ENCODE measurements around the gene LCE3E.
A peak's percentile ranks its signal among the peaks of the same experiment; 100 is the strongest.
"Not testable (repeated sequence)": the region's sequence is repeated elsewhere in the genome, so short reads cannot be mapped to it uniquely, and the experiment has no call there.

LCE3E gene

GRCh38 chr1:152566681-152567080 is at the start of gene LCE3E:
Gene LCE3E (minus strand): TSS chr1:152566780. CDS start chr1:152566208, 572 bp downstream.
- no peak for DNase-seq (ENCODE audit: low read depth, low spot score)

DNA sequence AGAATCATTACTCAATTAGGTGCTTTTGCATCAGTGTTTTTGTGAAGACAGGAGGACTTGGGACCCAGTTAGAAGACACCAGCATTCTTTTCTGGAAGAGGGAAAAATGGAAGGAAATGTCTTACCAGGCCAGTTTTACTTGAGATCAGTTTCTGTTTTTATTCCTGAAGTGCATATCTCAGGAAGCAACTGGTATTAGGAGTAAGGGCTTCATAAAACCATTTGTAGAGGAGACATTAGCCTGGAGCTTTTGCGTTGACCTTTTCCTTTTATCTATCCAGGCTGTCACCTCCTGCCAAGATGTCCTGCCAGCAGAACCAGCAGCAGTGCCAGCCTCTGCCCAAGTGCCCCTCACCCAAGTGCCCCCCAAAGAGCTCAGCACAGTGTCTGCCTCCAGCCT is 46.9 kb upstream of the LCE3E start, which contains the start of gene LCE3B:
Gene LCE3B, plus strand, starts transcription at position 301 of the 400 bp plus-strand sequence. Its CDS starts 0 bp downstream, at position 301.
- no peak for DNase-seq (ENCODE audit: low read depth, low spot score)

GRCh38 chr1:152599934-152600333 is 33.4 kb upstream of the LCE3E start, which contains the start of gene LCE3C:
Gene LCE3C (plus strand): TSS chr1:152600234. CDS start chr1:152600732, 498 bp downstream.
- DNase-seq (ENCODE audit: low read depth, low spot score): no peak

- DNase-seq (ENCODE audit: low read depth, low spot score): no peak
Observed at GRCh38 chr1:152596986-152597385, 30.4 kb upstream of the LCE3E start.

DNA sequence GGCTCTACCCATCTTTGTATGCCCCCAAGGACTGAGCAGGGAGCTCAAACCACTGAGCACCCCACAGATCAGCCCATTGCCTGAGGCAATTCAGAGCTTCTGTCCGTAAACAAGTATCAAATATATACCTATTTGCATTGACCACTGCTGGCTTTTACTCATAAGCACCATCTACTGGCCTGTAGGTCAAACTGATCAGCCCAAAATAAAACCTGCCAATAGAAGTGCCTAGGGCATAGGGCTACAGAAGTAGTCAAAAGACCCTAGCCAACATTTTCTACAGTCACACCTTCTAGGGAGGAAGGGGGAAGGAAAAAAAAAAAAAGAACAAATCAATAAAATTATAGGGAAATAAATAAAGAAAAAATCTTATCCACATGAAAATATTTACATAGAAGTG is 19.0 kb upstream of the LCE3E start:
- no peak for DNase-seq (ENCODE audit: low read depth, low spot score)

- no peak for DNase-seq (ENCODE audit: low read depth, low spot score)
Observed at GRCh38 chr1:152582647-152583046, 16.1 kb upstream of the LCE3E start.

GRCh38 chr1:152580433-152580832 is 13.9 kb upstream of the LCE3E start, which contains the start of gene LCE3D:
Gene LCE3D (minus strand): TSS chr1:152580516. CDS start chr1:152579936, 580 bp downstream.
- no peak for DNase-seq (ENCODE audit: low read depth, low spot score)

DNA sequence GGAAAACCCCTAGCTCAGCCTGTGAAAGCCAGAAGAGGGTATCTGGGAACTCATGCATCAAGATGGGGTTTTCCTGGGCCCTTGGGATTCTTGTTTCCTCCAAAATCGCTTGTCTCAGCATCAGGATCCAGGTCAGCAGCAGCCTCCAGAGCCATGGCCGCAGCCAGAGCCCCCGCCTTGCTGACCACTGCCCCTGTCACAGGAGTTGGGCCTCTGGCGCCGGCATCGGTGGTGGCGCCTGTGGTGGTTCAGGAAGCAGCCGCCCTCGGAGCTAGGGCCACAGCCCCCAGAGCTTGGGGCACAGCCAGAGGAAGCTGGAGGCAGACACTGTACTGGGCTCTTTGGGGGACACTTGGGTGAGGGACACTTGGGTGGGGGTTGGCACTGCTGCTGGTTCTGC is 12.9 kb upstream of the LCE3E start:
- not testable (repeated sequence) for DNase-seq (ENCODE audit: low read depth, low spot score)

DNA sequence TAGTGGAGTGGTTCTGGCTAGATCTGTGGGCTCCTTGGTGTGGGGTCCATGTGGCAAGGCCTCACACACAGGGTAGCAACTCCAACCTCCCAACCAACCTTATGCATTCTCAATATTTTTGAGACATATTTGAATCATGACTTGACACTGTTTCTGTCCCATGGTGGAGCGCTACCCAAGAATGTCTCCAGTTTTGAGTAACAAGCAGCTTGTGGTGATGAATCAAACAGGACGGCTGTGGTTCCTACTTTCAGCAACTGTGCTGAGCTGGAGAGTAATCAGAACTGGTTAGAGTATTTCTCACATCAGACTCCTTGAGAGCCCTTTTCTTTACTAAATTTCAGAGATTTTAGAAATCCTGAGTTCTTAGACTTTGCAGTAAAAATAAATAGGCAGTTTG is 10.6 kb upstream of the LCE3E start:
- DNase-seq (ENCODE audit: low read depth, low spot score): no peak

- DNase-seq (ENCODE audit: low read depth, low spot score): no peak
Observed at GRCh38 chr1:152565535-152566215, 905 bp downstream of the LCE3E start.

- DNase-seq (ENCODE audit: low read depth, low spot score): no peak
Observed at GRCh38 chr1:152565115-152565514, 1.5 kb downstream of the LCE3E start.

GRCh38 chr1:152548358-152548757 is 18.2 kb downstream of the LCE3E start:
- not testable (repeated sequence) for DNase-seq (ENCODE audit: low read depth, low spot score)

DNA sequence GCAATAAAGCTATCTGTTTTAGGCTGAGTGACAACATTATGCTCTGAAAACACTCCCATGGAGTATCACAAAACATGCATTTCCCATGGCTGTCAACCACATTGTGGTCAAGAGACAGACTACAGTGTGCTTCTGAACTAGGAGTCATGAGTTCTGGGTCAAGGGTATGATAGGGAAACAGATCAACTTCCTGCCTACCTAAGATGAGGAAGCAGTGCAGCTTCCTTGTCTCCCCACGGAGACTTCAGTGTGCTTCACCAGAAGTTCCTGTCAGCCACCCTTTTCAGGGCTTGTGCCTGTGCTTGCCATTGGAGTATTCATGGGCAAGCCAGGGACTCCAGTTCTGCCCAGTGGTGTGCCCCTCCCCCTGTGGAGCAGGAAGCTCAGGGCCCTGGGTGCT is 19.9 kb downstream of the LCE3E start:
- no peak for DNase-seq (ENCODE audit: low read depth, low spot score)

GRCh38 chr1:152543820-152544219 is 22.8 kb downstream of the LCE3E start:
- DNase-seq (ENCODE audit: low read depth, low spot score): peak; percentile 1

DNA sequence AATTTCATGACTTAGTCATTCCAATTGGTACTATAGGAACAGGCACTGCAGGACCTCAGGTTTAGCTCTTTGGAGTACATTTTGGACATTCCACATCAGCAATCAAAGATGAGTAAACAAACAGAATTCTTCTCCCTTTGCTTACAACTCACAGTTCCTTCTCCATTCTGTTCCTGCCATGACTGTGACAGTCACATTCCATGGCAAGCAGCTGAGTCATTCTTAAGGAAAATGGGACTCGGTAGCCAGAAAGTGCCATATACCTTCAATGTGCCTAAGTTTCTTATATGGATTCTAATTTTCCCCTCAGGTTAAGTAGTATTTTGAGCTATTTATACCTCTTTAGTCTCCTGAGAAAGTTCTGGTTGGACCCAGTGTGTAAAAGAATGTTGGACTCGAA is 26.7 kb downstream of the LCE3E start:
- DNase-seq (ENCODE audit: low read depth, low spot score): no peak

DNA sequence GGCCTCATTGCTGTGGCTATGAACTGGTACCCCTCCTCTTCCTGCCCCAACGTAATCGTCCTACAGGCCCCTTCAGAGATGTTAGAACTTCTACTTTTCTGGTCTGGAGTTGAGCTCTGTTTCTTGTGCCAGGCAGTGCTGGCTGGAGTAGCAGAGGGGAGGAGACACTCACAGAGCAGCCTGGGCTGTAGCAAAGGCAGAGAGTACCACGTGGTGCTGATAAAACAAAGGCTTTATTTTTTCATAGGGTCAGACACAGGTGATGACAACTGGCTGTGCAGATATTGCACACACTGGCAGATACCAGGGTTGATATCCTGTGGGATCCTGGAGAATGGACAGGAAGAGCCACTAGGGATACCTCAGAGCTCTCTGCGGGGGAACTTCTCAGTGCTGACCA is 29.1 kb downstream of the LCE3E start:
- DNase-seq (ENCODE audit: low read depth, low spot score): no peak

GRCh38 chr1:152535774-152536173 is 30.8 kb downstream of the LCE3E start:
- no peak for DNase-seq (ENCODE audit: low read depth, low spot score)

DNA sequence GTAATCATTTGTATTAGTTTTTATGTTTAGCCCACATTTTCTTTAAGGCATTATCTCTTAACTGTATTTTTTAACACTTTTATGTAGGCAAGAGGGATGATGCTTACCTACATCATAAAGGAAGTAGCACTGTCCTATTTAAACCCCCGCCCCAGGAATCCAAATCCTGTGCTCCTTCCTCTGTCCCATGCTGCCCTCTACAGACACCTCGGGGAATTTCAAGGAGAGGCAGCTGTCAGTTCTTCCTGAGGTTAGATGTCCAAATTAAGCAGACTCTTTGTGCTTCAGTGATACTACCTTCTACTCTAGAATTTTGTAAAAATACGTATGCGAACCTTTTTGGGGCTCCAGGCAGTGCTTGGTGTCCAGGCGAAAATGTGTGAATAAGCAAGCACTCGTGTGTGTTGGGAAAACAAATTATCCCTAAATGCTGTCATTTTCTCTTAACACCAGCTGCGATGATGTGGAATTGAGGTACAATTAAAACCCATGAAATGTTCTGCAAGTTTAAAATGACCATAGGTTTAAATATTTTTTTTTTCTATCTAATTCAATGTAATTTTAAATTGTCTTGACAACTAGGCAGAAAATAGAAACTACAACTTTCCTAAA is 33.1 kb downstream of the LCE3E start:
- peak; percentile 30 for DNase-seq (ENCODE audit: low read depth, low spot score)

- DNase-seq (ENCODE audit: low read depth, low spot score): no peak
Observed at GRCh38 chr1:152525080-152525641, 41.4 kb downstream of the LCE3E start.

DNA sequence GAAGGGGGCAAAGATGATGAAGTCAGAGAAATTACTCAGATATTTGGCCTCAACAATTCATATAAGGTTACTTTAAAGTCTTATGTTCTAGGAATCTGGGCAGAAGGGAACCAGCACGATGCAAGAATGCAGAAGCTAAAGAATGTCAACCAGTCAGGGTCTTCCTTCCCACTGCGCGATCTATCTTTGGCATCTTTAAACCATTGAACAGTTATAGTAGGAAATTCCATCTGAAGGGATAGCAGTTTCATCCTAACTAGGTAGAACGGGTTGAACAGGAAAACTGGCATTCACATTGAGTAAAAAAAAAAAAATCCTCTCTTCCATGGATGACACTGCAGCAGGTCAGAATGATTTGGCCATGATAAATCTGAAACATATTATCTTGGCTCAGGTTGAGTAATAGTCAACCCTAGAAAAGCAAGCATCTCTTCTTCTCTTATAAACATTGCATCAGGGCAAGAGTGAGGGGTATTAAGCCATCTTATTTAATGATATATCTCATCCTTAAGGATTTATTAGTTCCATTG is 46.0 kb downstream of the LCE3E start:
- no peak for DNase-seq (ENCODE audit: low read depth, low spot score)

- DNase-seq (ENCODE audit: low read depth, low spot score): no peak
Observed at GRCh38 chr1:152519851-152520250, 46.7 kb downstream of the LCE3E start.

DNA sequence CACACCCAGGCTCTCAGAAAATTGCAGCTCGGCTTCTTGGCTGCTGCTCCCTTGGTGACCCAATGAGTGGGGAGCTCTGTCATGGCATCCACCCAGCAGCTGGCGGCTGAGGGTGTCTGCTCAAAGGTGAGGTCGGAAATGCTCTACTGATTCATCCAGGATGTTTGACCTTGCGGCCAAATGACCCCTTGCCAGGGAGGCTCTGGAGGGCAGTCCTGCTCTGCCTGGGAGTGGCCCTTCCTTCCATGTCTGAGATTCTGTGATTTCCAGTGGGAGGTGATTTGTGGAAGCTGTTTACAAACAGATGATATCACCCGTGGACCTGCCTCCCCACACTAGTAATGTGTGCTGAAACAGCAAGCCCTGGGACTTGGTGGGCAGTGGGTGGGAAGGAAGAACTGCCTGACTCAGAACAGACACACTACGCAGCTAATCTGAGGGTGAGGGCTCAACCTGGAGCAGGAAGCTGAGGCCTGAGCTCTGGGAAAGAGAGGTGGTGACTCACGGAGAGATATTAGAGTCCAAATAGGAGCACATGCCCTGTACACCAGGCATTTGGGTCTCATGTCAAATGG is 49.3 kb downstream of the LCE3E start:
- DNase-seq (ENCODE audit: low read depth, low spot score): no peak

Measured in ELF-1 (cell line).